ENCODE measurements around the gene TICRR. TPM values are rescaled to one million over a fixed set of nuclear protein-coding genes. Genes with fewer than 3 reads are reported as not detected.

The TICRR gene
- total RNA-seq, 1 experiment from 2014 or later, result 24.1 TPM

DNA sequence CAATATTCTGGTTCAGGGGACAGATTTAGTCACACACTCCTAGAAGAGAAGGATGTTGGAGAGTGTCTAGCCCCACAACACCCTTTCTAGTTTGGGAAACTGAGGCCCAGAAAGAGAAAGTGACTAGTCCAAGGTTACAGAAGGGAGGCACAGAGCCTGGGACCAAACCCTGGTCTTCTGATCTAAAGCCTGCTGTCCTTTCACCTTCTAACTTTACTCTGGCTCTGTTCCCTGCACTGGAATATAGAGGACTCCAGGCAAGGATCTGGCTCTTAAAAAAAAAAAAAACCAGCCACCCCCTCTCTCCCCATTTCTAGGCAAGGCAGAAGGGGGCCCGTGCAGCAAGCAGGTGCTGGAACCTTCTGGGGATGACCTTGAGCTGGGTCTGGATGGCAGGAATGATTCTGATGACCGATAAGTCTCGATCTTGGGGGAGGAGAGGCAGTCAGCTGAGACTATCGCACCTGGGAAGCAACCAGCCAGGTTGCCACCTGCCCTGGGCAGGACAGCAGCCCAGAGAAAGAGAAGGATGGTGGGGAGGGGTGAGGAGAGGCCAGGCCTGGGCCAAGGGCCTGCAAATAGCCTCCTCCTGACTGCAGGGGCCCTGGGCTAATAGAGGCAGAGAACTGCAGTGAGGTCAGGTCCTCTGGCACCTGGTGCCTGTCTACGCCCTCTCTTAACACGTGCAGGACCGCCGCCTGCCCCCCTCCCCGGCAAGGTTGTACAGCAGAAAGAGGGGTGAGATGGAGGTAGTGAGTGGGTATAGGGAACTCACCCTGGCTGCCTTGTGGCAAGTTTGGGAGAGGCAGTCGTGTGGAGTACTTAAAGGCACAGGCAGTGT, 48.4 kb upstream of the TICRR start:
- H3K4me3 ChIP-seq (ENCODE audit: low read depth, low read length), result no peak overlapping the region
- intact Hi-C loops (cut with micrococcal nuclease; ENCODE audit: unreplicated experiment), result no loop called here
- H3K9me3 Mint-ChIP-seq (ENCODE audit: unreplicated experiment), result no peaks in the 10 kb centered on the region
- TF ChIP-seq, protein P1, sequence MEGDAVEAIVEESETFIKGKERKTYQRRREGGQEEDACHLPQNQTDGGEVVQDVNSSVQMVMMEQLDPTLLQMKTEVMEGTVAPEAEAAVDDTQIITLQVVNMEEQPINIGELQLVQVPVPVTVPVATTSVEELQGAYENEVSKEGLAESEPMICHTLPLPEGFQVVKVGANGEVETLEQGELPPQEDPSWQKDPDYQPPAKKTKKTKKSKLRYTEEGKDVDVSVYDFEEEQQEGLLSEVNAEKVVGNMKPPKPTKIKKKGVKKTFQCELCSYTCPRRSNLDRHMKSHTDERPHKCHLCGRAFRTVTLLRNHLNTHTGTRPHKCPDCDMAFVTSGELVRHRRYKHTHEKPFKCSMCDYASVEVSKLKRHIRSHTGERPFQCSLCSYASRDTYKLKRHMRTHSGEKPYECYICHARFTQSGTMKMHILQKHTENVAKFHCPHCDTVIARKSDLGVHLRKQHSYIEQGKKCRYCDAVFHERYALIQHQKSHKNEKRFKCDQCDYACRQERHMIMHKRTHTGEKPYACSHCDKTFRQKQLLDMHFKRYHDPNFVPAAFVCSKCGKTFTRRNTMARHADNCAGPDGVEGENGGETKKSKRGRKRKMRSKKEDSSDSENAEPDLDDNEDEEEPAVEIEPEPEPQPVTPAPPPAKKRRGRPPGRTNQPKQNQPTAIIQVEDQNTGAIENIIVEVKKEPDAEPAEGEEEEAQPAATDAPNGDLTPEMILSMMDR (IDR thresholded peaks at IDR 0.05; ENCODE audit: insufficient read depth in 1 of 2, low read depth in 1 of 2, low read length in 1 of 2, severe bottlenecking in 1 of 2, unreplicated experiment in 1 of 2), result no peak
- DNase-seq, result no peak
- BruUV-seq (replicated peaks), result no TSS peak
- no peaks in the 10 kb centered on the region for H3K4me1 Mint-ChIP-seq (ENCODE audit: low read depth, unreplicated experiment)
- no peaks in the 10 kb centered on the region for H3K36me3 ChIP-seq (ENCODE audit: control insufficient read depth, insufficient read depth, low read length)
- no peaks in the 10 kb centered on the region for H3K36me3 Mint-ChIP-seq (ENCODE audit: insufficient read depth, unreplicated experiment)
- peaks cover 3% of the 10 kb centered on the region for H3K27me3 Mint-ChIP-seq (ENCODE audit: insufficient read depth, unreplicated experiment)
- H3K27ac Mint-ChIP-seq (ENCODE audit: unreplicated experiment), result no peak overlapping the region
- ChIA-PET POLR2A (no interaction called here), CTCF (no interaction called here)
- H3K9me3 ChIP-seq, result no peaks in the 10 kb centered on the region
- H3K4me1 ChIP-seq, result no peaks in the 10 kb centered on the region
- no peaks in the 10 kb centered on the region for H3K27me3 ChIP-seq (replicated peaks; ENCODE audit: control insufficient read depth, insufficient read depth, low read length)
- no peak overlapping the region for H3K4me3 Mint-ChIP-seq (ENCODE audit: unreplicated experiment)

DNA sequence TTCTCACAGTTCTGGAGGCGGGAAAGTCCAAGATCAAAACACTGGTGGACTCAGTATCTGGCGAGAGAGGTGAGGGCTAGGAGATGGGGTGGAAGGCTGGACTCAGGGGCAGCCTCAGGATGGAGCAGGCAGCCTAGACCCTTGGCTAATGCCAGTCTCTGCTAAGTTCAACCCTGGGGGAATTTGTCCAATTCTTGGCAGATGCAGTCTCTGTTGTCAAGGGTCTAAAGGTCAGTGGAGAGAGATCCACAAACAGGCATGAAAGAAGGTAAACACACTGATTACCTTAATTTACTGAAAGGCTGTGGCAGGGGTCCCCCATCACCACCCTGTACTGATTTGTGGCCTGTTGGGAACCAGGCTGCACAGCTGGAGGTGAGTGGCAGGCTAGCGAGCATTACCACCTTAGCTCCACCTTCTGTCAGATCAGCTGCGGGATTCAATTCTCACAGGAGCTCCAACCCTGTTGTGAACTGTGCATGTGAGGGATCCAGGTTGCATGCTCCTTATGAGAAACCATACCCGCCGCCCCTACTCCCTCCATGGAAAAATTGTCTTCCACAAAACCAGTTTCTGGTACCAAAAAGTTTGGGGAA, 46.4 kb upstream of the TICRR start:
- Histone ChIP-seq H3K36me3 (ENCODE audit: control insufficient read depth, insufficient read depth, low read length) (no peaks in the 10 kb centered on the region), H3K9me3 (no peaks in the 10 kb centered on the region), H3K4me1 (no peaks in the 10 kb centered on the region), H3K4me3 (ENCODE audit: low read depth, low read length) (no peak overlapping the region), H3K27me3 (replicated peaks; ENCODE audit: control insufficient read depth, insufficient read depth, low read length) (no peaks in the 10 kb centered on the region)
- DNase-seq, result no peak
- H3K36me3 Mint-ChIP-seq (ENCODE audit: insufficient read depth, unreplicated experiment), result no peaks in the 10 kb centered on the region
- POLR2A ChIA-PET, result no interaction called here
- H3K27ac Mint-ChIP-seq (ENCODE audit: unreplicated experiment), result no peak overlapping the region
- no TSS peak for BruUV-seq (replicated peaks)
- H3K4me1 Mint-ChIP-seq (ENCODE audit: low read depth, unreplicated experiment), result no peaks in the 10 kb centered on the region
- intact Hi-C loops (cut with micrococcal nuclease; ENCODE audit: unreplicated experiment), result no loop called here
- H3K27me3 Mint-ChIP-seq (ENCODE audit: insufficient read depth, unreplicated experiment), result no peaks in the 10 kb centered on the region
- CTCF ChIA-PET, result no interaction called here
- TF ChIP-seq, protein P1 (IDR thresholded peaks at IDR 0.05; ENCODE audit: insufficient read depth in 1 of 2, low read depth in 1 of 2, low read length in 1 of 2, severe bottlenecking in 1 of 2, unreplicated experiment in 1 of 2), result no peak
- H3K9me3 Mint-ChIP-seq (ENCODE audit: unreplicated experiment), result peaks cover 9% of the 10 kb centered on the region
- H3K4me3 Mint-ChIP-seq (ENCODE audit: unreplicated experiment), result no peak overlapping the region

DNA sequence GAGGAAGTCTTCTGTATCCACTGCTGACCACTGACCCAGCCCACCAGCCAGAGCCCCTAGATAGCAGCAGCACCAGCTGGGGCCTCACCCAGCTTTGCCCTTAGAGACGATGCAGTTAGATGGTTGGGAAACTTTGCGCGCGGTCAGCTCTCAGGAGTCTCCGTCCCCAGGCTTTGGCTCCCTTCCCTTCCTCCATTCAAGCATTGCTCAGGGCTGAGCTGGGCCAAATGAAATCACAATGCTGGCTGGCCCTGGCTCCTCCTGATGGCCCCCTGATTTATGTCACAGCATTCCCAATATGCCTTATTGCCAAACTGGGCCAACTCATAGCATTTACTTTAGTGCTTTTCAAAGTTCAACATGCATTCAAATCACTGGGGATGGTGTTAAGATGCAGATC, 44.3 kb upstream of the TICRR start:
- ChIA-PET CTCF (no interaction called here), POLR2A (no interaction called here)
- no peaks in the 10 kb centered on the region for H3K27me3 Mint-ChIP-seq (ENCODE audit: insufficient read depth, unreplicated experiment)
- Histone ChIP-seq H3K36me3 (ENCODE audit: control insufficient read depth, insufficient read depth, low read length) (no peaks in the 10 kb centered on the region), H3K4me3 (ENCODE audit: low read depth, low read length) (no peak overlapping the region), H3K9me3 (no peaks in the 10 kb centered on the region), H3K4me1 (no peaks in the 10 kb centered on the region), H3K27me3 (replicated peaks; ENCODE audit: control insufficient read depth, insufficient read depth, low read length) (no peaks in the 10 kb centered on the region)
- H3K27ac Mint-ChIP-seq (ENCODE audit: unreplicated experiment), result no peak overlapping the region
- TF ChIP-seq, protein P1 (IDR thresholded peaks at IDR 0.05; ENCODE audit: insufficient read depth in 1 of 2, low read depth in 1 of 2, low read length in 1 of 2, severe bottlenecking in 1 of 2, unreplicated experiment in 1 of 2), result no peak
- no peaks in the 10 kb centered on the region for H3K36me3 Mint-ChIP-seq (ENCODE audit: insufficient read depth, unreplicated experiment)
- BruUV-seq (replicated peaks), result no TSS peak
- no peak overlapping the region for H3K4me3 Mint-ChIP-seq (ENCODE audit: unreplicated experiment)
- DNase-seq, result no peak
- intact Hi-C loops (cut with micrococcal nuclease; ENCODE audit: unreplicated experiment), result no loop called here
- H3K4me1 Mint-ChIP-seq (ENCODE audit: low read depth, unreplicated experiment), result no peaks in the 10 kb centered on the region
- peaks cover 13% of the 10 kb centered on the region for H3K9me3 Mint-ChIP-seq (ENCODE audit: unreplicated experiment)

Data from Caco-2 (cell line).